GM20000 (cell line): Measurements from ENCODE around the gene ENKUR.

Experiments used
- DNase-seq: peaks from one replicate; pipeline ENCODE4 v3.0.0; 2012; ENCODE audit warnings: low spot score
- CTCF ChIP-seq: IDR thresholded peaks from 2 replicates; pipeline ENCODE4 v1.5.1; 2012; ENCODE audit warnings: mild to moderate bottlenecking, control low read depth; ENCODE audit errors: extremely low read depth, missing control alignments

ENKUR gene

GRCh38 chr10:25015828-25016375 lies at the start of gene ENKUR:
ENKUR (minus strand) TSS chr10:25016158; CDS start chr10:25015936, 222 bp downstream.
- no peak for TF ChIP-seq CTCF
- peak; percentile 82 for DNase-seq

GRCh38 chr10:25064401-25064800 lies 48.4 kb upstream of the ENKUR start:
- TF ChIP-seq CTCF: no peak
- no peak for DNase-seq

- no peak for TF ChIP-seq CTCF
- no peak for DNase-seq
Measured at GRCh38 chr10:25063644-25064043, 47.7 kb upstream of the ENKUR start.

GRCh38 chr10:25063157-25063556 lies 47.2 kb upstream of the ENKUR start:
- no peak for DNase-seq
- TF ChIP-seq CTCF: no peak

- DNase-seq: no peak
- no peak for TF ChIP-seq CTCF
Measured at GRCh38 chr10:25061711-25062449, 45.9 kb upstream of the ENKUR start.

- no peak for TF ChIP-seq CTCF
- no peak for DNase-seq
Measured at GRCh38 chr10:25061125-25061524, 45.2 kb upstream of the ENKUR start.

GRCh38 chr10:25059990-25060389 lies 44.0 kb upstream of the ENKUR start:
- no peak for DNase-seq
- no peak for TF ChIP-seq CTCF
